Omental fat pad (tissue), 4 donors: ENCODE results near the gene PDE6A. TPM values are rescaled to one million over a fixed set of nuclear protein-coding genes. Genes with fewer than 3 reads are reported as not detected.

Experiments used
- ATAC-seq: fragments of 150-250 bp; one replicate; pipeline ENCODE4 v1.9.1; 2016; ENCODE audit warnings: mild to moderate bottlenecking, moderate library complexity; ENCODE audit not compliant: low FRiP score
- DNase-seq: peaks from one replicate; pipeline ENCODE4 v3.0.0-alpha.2; 2019; ENCODE audit warnings: low spot score
- total RNA-seq, 4 donors: library from RNA; depleted of rRNA; stranded (reverse); fragments of >200 nt; gene quantifications; one replicate each; pipeline ENCODE4 v1.1.0, GENCODE V29; 2016
- TF ChIP-seq, protein P1 (sequence below), 3 donors: fragments of 450-650 bp; IDR thresholded peaks; one replicate each; pipeline ENCODE4 v1.5.1; 2016 to 2017; ENCODE audit warnings: antibody characterized with exemption in 3 of 3, mild to moderate bottlenecking in 3 of 3, moderate library complexity in 2 of 3

Gene PDE6A
- total RNA-seq, 4 donors from 2014 or later = not detected

DNA sequence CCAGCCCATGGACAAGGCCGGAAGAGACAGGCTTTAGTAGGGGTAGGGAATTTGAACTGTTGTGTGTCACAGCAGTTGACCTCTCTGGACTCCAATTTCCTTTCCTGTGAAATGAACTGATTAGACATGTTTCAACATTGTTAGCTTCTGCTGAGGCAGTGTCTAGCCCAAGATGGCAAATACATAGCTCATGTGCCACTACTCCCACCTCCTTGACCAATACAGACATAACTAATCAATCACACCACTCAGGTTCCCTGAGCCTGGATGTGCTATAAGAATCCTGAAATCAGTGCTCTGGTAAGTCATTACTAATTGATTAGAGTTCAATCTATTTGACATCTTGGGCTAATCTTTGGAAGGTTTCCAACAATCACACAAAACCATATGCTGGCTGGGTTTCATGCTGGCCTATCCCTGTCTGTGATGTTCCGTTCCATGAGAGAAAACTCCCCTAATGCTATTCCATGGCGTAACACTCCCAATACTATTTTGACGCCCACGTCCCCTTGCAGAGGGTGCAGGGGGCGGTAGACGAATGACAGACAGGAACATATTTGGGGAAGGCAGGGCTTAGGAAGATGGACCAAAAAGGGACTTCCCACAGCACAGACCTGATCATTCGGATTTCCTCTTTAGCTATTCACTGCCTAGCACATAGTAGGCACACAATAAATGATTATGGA is 95.2 kb downstream of the PDE6A start:
- DNase-seq (no peak), ATAC-seq (no peak)
- TF ChIP-seq, protein P1, sequence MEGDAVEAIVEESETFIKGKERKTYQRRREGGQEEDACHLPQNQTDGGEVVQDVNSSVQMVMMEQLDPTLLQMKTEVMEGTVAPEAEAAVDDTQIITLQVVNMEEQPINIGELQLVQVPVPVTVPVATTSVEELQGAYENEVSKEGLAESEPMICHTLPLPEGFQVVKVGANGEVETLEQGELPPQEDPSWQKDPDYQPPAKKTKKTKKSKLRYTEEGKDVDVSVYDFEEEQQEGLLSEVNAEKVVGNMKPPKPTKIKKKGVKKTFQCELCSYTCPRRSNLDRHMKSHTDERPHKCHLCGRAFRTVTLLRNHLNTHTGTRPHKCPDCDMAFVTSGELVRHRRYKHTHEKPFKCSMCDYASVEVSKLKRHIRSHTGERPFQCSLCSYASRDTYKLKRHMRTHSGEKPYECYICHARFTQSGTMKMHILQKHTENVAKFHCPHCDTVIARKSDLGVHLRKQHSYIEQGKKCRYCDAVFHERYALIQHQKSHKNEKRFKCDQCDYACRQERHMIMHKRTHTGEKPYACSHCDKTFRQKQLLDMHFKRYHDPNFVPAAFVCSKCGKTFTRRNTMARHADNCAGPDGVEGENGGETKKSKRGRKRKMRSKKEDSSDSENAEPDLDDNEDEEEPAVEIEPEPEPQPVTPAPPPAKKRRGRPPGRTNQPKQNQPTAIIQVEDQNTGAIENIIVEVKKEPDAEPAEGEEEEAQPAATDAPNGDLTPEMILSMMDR (IDR thresholded peaks at IDR 0.05) = no peak

DNA sequence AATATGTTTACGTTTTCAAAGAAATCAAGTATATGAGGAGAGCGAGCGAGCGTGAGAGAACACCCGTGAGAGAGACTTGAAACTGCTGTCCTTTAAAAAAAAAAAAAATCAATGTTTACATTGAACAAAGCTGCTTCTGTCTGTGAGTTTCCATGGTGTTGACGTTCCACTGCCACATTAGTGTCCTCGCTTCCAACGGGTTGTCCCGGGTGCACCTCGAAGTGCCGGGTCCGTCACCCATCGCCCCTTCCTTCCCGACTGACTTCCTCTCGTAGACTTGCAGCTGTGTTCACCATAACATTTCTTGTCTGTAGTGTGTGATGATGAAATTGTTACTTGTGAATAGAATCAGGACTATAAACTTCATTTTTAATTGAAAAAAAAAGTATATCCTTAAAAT is 97.0 kb downstream of the PDE6A start:
- no peak for ATAC-seq
- TF ChIP-seq, protein P1 (IDR thresholded peaks at IDR 0.05) = no peak
- no peak for DNase-seq

DNA sequence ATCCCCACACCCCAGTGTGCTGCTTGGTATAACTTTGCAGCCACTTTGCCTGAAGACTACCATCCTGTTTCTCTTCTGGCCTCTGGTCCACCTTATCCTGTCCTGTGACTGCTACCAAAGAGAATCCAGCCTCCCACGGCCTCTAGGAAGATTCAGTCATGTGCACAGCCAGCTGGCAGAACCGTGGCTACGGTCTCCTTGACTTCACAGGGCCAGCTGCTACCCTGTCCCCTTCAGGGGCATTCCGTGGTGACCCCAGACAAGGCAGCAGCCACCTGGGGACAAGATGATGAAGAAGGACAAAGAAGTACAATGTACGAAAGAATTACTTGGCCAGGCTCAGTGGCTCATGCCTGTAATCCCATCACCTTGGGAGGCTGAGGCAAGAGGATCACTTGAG is 98.6 kb downstream of the PDE6A start:
- DNase-seq (no peak), ATAC-seq (no peak)
- TF ChIP-seq, protein P1 (IDR thresholded peaks at IDR 0.05) = no peak

DNA sequence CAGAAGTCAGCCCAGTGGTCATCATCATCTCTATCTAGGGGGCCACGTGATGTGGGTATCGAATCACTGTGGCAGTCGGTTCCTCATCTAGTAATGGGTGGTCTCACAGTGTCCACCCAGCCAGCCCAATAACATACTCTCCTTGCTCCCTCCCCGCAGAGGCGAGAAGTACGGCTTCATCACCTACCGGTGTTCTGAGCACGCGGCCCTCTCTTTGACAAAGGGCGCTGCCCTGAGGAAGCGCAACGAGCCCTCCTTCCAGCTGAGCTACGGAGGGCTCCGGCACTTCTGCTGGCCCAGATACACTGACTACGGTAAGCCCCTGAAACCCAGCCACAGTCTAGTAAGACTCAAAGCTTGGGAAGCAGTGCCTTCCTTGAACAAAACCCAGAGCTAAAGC is 99.0 kb downstream of the PDE6A start:
- DNase-seq = no peak
- no peak for ATAC-seq
- TF ChIP-seq, protein P1 (IDR thresholded peaks at IDR 0.05) = no peak

DNA sequence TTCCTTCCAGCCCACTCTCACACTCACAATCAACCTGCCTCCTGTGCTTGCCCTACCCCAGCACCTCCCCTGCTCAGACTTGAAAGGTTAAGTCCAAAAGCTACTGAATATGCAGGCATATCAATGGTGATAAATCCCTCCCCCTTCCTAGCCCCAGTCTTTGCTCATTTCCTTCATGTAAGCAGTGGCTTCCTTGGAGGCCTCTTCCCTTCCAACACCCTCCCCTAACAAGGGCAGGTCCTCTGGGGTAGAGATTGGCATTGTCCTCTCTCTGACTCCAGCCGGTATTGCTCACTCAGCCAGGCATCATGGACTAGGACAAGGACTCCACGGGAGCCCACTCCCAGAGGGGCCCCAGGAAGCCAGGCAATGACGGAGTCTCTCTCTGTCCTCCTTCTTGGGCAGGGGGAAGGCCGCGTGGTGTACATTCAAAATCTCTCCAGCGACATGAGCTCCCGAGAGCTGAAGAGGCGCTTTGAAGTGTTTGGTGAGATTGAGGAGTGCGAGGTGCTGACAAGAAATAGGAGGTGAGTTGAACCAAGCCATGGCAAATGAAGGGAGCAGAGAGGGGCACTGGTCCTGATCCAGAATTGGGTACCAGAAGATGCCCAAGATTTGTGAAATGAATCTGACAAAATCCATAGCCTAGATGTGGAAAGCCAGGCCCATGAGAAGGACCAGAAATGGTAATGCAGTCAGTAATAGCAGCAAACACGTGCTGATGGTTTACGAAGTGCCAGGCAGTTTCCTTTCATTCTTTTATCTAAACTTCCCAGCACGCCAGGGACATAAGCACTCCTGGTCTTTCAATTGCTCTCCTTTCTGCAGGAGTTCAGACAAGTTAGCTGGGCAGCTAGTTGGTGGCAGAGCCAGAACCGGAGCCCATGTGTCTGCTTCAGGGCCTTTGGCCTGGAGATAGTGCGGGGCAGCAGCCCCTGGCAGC is 102.5 kb downstream of the PDE6A start:
- no peak for ATAC-seq
- TF ChIP-seq, protein P1 (IDR thresholded peaks at IDR 0.05) = no peak
- no peak for DNase-seq

DNA sequence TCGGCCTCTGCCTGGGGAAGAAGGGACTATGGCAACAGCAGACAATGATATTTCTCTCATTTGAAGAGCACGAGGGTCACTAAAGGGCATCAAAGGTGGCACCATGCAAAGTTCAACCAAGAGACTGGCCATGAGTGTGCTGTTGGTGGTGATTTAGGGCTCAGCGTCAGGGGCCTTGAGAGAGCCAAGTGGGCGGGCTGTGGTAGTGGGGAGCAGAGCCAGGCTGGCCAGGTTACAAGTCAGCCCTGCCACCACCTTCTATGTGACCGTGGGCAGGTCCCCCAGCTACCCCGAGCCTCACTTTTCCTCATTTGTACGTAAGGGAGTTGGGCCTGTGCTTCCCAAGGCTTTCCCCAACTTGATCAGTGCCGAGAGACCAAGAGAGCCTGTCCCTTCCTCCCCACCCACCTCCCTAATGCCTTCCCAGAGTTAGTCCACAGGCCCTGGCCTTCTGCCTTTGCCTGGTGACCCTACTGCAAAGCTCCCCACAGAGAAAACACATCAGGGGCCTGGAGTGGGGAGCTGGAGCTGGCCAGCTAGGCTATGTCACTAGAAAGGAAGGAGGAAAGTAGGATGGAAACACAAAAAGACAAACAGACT is 104.3 kb downstream of the PDE6A start:
- ATAC-seq (no peak), DNase-seq (no peak)
- TF ChIP-seq, protein P1 (IDR thresholded peaks at IDR 0.05) = no peak
